Astrocyte (in vitro differentiated cells and primary cell): ENCODE measurements around the gene PACRG.

Experiments used
- CTCF ChIP-seq: IDR thresholded peaks from 2 replicates; pipeline ENCODE4 v1.5.1; 2011; ENCODE audit warnings: low read depth, mild to moderate bottlenecking, inconsistent platforms, low read length, moderate library complexity; ENCODE audit not compliant: insufficient read depth
- EZH2 ChIP-seq: IDR thresholded peaks from 2 replicates; pipeline ENCODE4 v1.6.1; 2012; ENCODE audit warnings: mild to moderate bottlenecking, low read length, inconsistent platforms; ENCODE audit not compliant: insufficient read depth

GRCh38 chr6:162921510-162922040 lies 193.8 kb downstream of the PACRG start:
- TF ChIP-seq CTCF (no peak), EZH2 (no peak)
